ENCODE measurements around the gene CYCS. TPM values are rescaled to one million over a fixed set of nuclear protein-coding genes. Genes with fewer than 3 reads are reported as not detected.

The CYCS gene
- total RNA-seq, 4 donors from 2014 or later, result 35.3 to 76.2 (median 53.4) TPM

DNA sequence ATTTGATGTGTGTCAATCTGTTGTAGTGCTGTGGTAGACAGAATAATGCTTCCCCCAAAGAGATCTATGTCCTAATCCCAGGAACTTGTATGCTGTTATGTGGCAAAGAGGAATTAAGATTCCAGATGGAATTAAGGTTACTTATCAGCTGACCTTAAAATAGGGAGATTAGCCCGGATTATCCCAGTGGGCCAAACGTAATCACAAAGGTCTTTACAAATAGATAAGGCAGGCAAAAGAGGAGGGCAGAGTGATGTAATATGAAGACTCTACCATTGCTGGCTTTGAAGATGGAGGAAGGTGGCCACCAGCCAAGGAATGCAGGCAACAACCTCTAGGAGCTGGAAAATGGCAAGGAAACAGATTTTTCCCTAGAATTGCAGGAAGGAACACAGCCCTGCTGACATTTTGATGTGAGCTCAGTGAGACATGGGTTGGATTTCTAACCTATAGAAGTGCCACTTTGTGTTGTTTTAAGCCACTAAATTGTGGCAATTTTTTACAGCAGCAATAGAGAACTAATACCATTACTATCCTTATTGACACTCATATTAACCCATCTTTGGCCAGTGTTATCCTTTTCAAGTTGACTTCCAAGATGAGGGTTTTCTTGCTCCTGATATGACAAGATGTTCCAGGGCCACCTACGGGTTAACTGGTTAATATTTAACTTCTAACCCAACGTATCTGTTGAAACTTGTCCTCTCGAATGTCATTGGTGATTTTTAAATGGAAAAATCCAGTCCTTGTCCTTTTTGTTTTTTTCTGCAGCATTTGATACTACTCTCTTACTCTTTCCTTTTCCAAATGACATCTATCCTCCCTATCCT is 29.3 kb downstream of the CYCS start:
- Histone ChIP-seq H3K27ac (no peak overlapping the region), H3K27me3 (no peaks in the 10 kb centered on the region), H3K4me1 (no peaks in the 10 kb centered on the region), H3K36me3 (no peaks in the 10 kb centered on the region), H3K9me3 (no peaks in the 10 kb centered on the region), H3K4me3 (replicated peaks in 1 of 3) (no peak overlapping the region)
- no peak for DNase-seq
- TF ChIP-seq POLR2A (IDR thresholded peaks at IDR 0.05), result no peak
- TF ChIP-seq, protein P1, sequence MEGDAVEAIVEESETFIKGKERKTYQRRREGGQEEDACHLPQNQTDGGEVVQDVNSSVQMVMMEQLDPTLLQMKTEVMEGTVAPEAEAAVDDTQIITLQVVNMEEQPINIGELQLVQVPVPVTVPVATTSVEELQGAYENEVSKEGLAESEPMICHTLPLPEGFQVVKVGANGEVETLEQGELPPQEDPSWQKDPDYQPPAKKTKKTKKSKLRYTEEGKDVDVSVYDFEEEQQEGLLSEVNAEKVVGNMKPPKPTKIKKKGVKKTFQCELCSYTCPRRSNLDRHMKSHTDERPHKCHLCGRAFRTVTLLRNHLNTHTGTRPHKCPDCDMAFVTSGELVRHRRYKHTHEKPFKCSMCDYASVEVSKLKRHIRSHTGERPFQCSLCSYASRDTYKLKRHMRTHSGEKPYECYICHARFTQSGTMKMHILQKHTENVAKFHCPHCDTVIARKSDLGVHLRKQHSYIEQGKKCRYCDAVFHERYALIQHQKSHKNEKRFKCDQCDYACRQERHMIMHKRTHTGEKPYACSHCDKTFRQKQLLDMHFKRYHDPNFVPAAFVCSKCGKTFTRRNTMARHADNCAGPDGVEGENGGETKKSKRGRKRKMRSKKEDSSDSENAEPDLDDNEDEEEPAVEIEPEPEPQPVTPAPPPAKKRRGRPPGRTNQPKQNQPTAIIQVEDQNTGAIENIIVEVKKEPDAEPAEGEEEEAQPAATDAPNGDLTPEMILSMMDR (IDR thresholded peaks at IDR 0.05), result no peak
- intact Hi-C loops (cut with DNase I), result no loop called here
- WGBS, 2 donors, result 76 to 84% methylated on average over 5 of the region's 5 CpGs

DNA sequence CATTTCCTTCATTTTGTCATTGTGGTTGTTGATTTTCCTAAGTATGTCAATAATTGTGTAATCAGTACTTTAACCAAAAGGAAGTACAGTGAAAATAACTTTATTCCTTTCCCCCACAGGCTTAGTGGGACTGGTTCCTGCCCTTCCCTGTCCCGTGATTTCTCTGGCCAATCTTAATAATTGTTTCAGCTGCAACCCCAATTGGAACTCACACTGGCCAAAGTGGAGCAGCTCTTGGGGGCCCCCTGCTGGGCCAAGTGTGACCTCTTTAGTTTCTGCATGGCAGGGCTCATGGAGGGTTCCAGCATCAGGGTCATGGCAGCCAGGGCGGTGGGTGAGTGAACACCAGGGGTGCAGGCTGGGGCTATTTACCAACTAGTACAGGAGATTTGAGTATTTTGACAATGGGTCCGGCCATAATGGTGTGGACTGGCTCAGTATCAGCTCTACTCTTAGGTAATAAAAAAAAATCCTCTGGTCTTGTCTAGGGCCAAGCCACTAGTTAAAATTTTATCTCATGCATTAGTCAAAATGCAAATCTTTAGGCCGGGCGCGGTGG is 31.7 kb downstream of the CYCS start:
- no peaks in the 10 kb centered on the region for H3K4me1 ChIP-seq
- DNase-seq, result peak; percentile 63 to 77
- no peaks in the 10 kb centered on the region for H3K27me3 ChIP-seq
- TF ChIP-seq POLR2A (IDR thresholded peaks at IDR 0.05), result no peak
- TF ChIP-seq, protein P1 (IDR thresholded peaks at IDR 0.05), result peak; percentile 46 to 77 (median 57)
- no peak overlapping the region for H3K27ac ChIP-seq
- H3K9me3 ChIP-seq, result no peaks in the 10 kb centered on the region
- intact Hi-C loops (cut with DNase I), result loop anchor here (5.0 kb wide), 1 partner anchor 281 kb away; no protein-coding TSS in a partner anchor
- WGBS, 2 donors, result 77 to 81% methylated on average over 5 to 6 of the region's 6 CpGs
- H3K4me3 ChIP-seq (replicated peaks in 1 of 3), result no peak overlapping the region
- H3K36me3 ChIP-seq, result no peaks in the 10 kb centered on the region

DNA sequence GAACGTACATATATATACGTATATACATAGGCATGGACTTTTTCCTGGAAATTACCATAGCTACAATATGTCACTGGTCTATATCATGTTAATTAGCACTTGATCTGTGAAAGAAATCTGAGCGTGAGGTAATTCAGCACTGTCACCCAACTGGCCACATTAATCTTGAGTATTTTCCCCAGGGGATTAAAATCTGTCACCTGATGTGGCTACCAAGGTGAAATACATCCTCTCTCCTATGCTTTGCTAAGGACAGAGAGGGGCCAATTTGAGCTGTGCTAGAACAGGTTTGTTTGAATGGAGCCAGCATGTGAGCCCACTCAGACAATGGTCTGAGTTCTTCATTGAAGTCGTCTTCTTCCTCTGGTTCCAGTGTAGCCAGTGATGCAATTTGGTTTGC is 33.3 kb downstream of the CYCS start:
- no peak overlapping the region for H3K4me3 ChIP-seq (replicated peaks in 1 of 3)
- 72 to 79% methylated on average over 4 of the region's 4 CpGs for WGBS, 2 donors
- TF ChIP-seq, protein P1 (IDR thresholded peaks at IDR 0.05), result no peak
- no peak for TF ChIP-seq POLR2A (IDR thresholded peaks at IDR 0.05)
- no peak for DNase-seq
- no peaks in the 10 kb centered on the region for H3K36me3 ChIP-seq
- no peak overlapping the region for H3K27ac ChIP-seq
- H3K27me3 ChIP-seq, result no peaks in the 10 kb centered on the region
- H3K9me3 ChIP-seq, result no peaks in the 10 kb centered on the region
- intact Hi-C loops (cut with DNase I), result loop anchor here (5.0 kb wide), 1 partner anchor 279 kb away; no protein-coding TSS in a partner anchor
- H3K4me1 ChIP-seq, result no peaks in the 10 kb centered on the region

DNA sequence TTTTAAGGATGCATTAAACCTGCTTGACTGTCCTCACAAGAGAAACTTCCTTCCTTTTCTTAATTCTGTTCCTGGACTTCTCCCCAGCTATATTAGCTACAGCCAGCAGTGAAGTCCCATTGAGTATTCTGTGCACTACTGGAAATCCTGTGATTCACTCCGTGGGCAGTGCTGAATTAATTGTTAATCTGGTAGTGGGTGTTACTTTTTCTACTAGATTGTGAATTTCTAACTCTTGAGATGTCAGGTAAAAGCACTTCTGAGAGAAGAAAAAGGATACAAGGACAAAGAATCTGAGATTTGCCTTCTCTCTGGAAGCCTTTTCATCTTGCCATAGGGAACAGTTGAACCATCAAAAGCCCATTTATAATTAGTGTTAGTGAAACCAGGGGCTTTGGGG is 33.9 kb downstream of the CYCS start:
- Histone ChIP-seq H3K4me3 (replicated peaks in 1 of 3) (no peak overlapping the region), H3K9me3 (no peaks in the 10 kb centered on the region), H3K27ac (no peak overlapping the region), H3K36me3 (no peaks in the 10 kb centered on the region), H3K27me3 (no peaks in the 10 kb centered on the region), H3K4me1 (no peaks in the 10 kb centered on the region)
- TF ChIP-seq, protein P1 (IDR thresholded peaks at IDR 0.05), result no peak
- no peak for TF ChIP-seq POLR2A (IDR thresholded peaks at IDR 0.05)
- intact Hi-C loops (cut with DNase I), result loop anchor here (5.0 kb wide), 1 partner anchor 279 kb away; no protein-coding TSS in a partner anchor
- WGBS, 2 donors, result 54 to 66% methylated on average over 1 of the region's 1 CpG
- no peak for DNase-seq

DNA sequence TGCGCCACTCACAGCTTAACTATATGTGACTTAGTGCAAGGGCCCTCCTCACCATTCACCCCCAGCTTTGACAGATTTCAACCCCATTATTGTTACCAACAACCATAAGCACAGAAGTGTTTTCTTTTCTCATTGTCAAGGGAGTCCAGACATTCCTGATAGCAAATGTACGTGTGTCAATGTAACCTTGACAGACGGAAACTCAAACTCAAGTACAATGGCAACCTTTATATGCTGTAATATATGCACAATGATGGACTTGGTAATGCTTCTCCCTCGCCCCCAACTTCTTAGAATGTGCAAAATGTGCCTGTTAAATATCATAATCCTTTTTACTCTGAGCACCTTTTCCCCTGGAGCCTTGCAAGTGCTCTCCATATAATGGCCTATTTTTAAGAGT is 34.7 kb downstream of the CYCS start:
- WGBS, 2 donors, result 88 to 95% methylated on average over 4 of the region's 4 CpGs
- Histone ChIP-seq H3K9me3 (no peaks in the 10 kb centered on the region), H3K27me3 (no peaks in the 10 kb centered on the region), H3K27ac (no peak overlapping the region), H3K4me3 (replicated peaks in 1 of 3) (no peak overlapping the region), H3K4me1 (no peaks in the 10 kb centered on the region), H3K36me3 (no peaks in the 10 kb centered on the region)
- TF ChIP-seq, protein P1 (IDR thresholded peaks at IDR 0.05), result no peak
- TF ChIP-seq POLR2A (IDR thresholded peaks at IDR 0.05), result no peak
- no peak for DNase-seq
- intact Hi-C loops (cut with DNase I), result loop anchor here (5.0 kb wide), 1 partner anchor 278 kb away; no protein-coding TSS in a partner anchor

Measured in thyroid gland (tissue), 4 donors.